Adrenal gland (tissue), 12 donors: Measurements from ENCODE around the gene NAT14. TPM values are rescaled to one million over a fixed set of nuclear protein-coding genes. Genes with fewer than 3 reads are reported as not detected.

Experiments used
- DNase-seq, 7 donors: peaks; one replicate each; pipeline ENCODE4 v3.0.0-alpha.2; 2019 to 2020
- H3K27ac ChIP-seq, 5 donors: fragments of 200-600 bp; sonication (generic) in 4 of 5; 1 replicate in 3 of 5; 2 replicates in 2 of 5; pipeline versions ENCODE4 v1.5.1 to v1.8.0; 2016 to 2020; ENCODE audit warnings: mild to moderate bottlenecking in 1 of 5
- H3K27me3 ChIP-seq: fragments of 200-600 bp; 2 replicates; pipeline ENCODE4 v1.8.0; 2021
- H3K36me3 ChIP-seq, 2 donors: fragments of 200-600 bp; replicated peaks in 1 of 2; 1 replicate in 1 of 2; 2 replicates in 1 of 2; pipeline versions ENCODE4 v1.5.1 to v1.8.0; 2018 to 2022
- H3K4me1 ChIP-seq, 2 donors: fragments of 200-600 bp; replicated peaks in 1 of 2; 1 replicate in 1 of 2; 2 replicates in 1 of 2; pipeline versions ENCODE4 v1.5.1 to v1.8.0; 2018 to 2021
- H3K4me3 ChIP-seq, 4 donors: fragments of 200-600 bp; sonication (generic) in 3 of 4; one replicate each; pipeline ENCODE4 v1.5.1; 2016 to 2018
- H3K9me3 ChIP-seq, 3 donors: fragments of 200-600 bp; sonication (generic) in 1 of 3; replicated peaks in 1 of 3; 1 replicate in 2 of 3; 2 replicates in 1 of 3; pipeline versions ENCODE4 v1.5.1 to v1.8.0; 2016 to 2021
- CTCF ChIP-seq, 6 experiments: fragments of 450-650 bp in 4 of 6; fragments of 200-600 bp in 2 of 6; sonication (generic) in 1 of 6; IDR thresholded peaks; 1 replicate in 5 of 6; 2 replicates in 1 of 6; pipeline versions ENCODE4 v1.5.1 to v1.8.0; 2016 to 2021; ENCODE audit warnings: antibody characterized with exemption in 6 of 6, mild to moderate bottlenecking in 2 of 6, moderate library complexity in 1 of 6
- POLR2A ChIP-seq, 2 donors: fragments of 450-650 bp; IDR thresholded peaks; one replicate each; pipeline ENCODE4 v1.6.1; 2017; ENCODE audit warnings: antibody characterized with exemption in 2 of 2, mild to moderate bottlenecking in 2 of 2, moderate library complexity in 1 of 2
- WGBS, 4 donors: extraction: QIAGEN DNeasy Blood & Tissue Kit in 2 of 4; methylation state at CpG; one replicate each; pipeline versions ENCODE4 v1.1.5 to v1.1.7; 2013 to 2017; 5-methylcytosine and 5-hydroxymethylcytosine counted together
- intact Hi-C, 2 donors: fragments of 100-400 bp; cut with DNase I; formaldehyde crosslinking; loops; one replicate each; pipeline versions ENCODE4 v1.14.1 to v1.15.0; 2022 to 2023
- polyA plus RNA-seq, 3 donors: library from polyadenylated mRNA; stranded (reverse); fragments of 200-250 nt in 2 of 3; fragments of 350-450 nt in 1 of 3; fragmentation: Illumina TruSeq in 1 of 3; extraction: RNeasy Lipid Tissue Mini Kit (QIAGEN cat#74804) in 1 of 3; gene quantifications; one replicate each; pipeline ENCODE4 v1.2.3, GENCODE V29; 2013 to 2014
- total RNA-seq, 9 donors: library from RNA; depleted of rRNA in 4 of 9; stranded (reverse); fragments of >200 nt in 4 of 9; fragments of 120-200 nt in 1 of 9; fragmentation: NEBNext Ultra II Directional in 1 of 9; extraction: Animal tissue kit (Norgen Biotek cat#: 25700) in 1 of 9; gene quantifications; one replicate each; pipeline versions ENCODE4 v1.1.0 to v1.2.4, GENCODE V29; 2013 to 2023
- donor health status: healthy with polysubstance abuse.
- donor health status: Bipolar disorder and iron deficiency.
- donor health status: DM: yes; HTN: yes; CAD: no.
- donor health status: DM: no; HTN: no; CAD: no.
- donor health status: DM: no; HTN: no; CAD: no.
- donor health status: DM: yes; HTN: yes; CAD: no.

Gene NAT14
- total and polyA plus RNA-seq, 12 donors = 4.9 to 108 (median 18.7) TPM

GRCh38 chr19:55486043-55486970 lies 1.3 kb downstream of the NAT14 start:
- peak overlapping the region in 1 of 4 donors; percentile 5 for H3K4me3 ChIP-seq
- intact Hi-C loops = no loop called here
- H3K27me3 ChIP-seq = no peaks in the 10 kb centered on the region
- DNase-seq = peak in 6 of 7 donors; percentile 55 to 68 (median 60)
- TF ChIP-seq POLR2A (IDR thresholded peaks at IDR 0.05) (no peak), CTCF (IDR thresholded peaks at IDR 0.05) (peak; percentile 8 to 41 (median 33))
- 40 to 49% (median 42%) methylated on average over 12 to 53 of the region's 53 CpGs for WGBS, 4 donors
- H3K27ac ChIP-seq = peak overlapping the region; percentile 76 to 97 (median 93)
- H3K4me1 ChIP-seq = peaks cover 38 to 39% of the 10 kb centered on the region in 2 donors
- peaks cover 0 to 15% of the 10 kb centered on the region in 2 donors for H3K36me3 ChIP-seq
- no peaks in the 10 kb centered on the region for H3K9me3 ChIP-seq

- Histone ChIP-seq H3K27me3 (no peaks in the 10 kb centered on the region), H3K4me3 (peak overlapping the region in 1 of 4 donors; percentile 5), H3K27ac (peak overlapping the region; percentile 76 to 97 (median 93)), H3K4me1 (peaks cover 38 to 39% of the 10 kb centered on the region in 2 donors), H3K36me3 (peaks cover 0 to 11% of the 10 kb centered on the region in 2 donors), H3K9me3 (no peaks in the 10 kb centered on the region)
- WGBS, 4 donors = 22 to 25% (median 23%) methylated on average over 16 to 27 of the region's 27 CpGs
- DNase-seq = peak; percentile 83 to 97 (median 88)
- TF ChIP-seq CTCF (IDR thresholded peaks at IDR 0.05) = no peak
- peak in 1 of 2 donors; percentile 60 for TF ChIP-seq POLR2A (IDR thresholded peaks at IDR 0.05)
- intact Hi-C loops = no loop called here
Observed at GRCh38 chr19:55486971-55487923, 2.3 kb downstream of the NAT14 start.

GRCh38 chr19:55487924-55488687 lies 3.1 kb downstream of the NAT14 start, which contains the start of gene SSC5D:
SSC5D (plus strand) TSS chr19:55488436; CDS start chr19:55488590, 154 bp downstream.
- peak within 1 kb of the TSS in 1 of 4 donors; percentile 5 for H3K4me3 ChIP-seq
- no peaks in the 10 kb centered on the region for H3K27me3 ChIP-seq
- H3K4me1 ChIP-seq = peaks cover 38 to 39% of the 10 kb centered on the region in 2 donors
- H3K27ac ChIP-seq = peak within 1 kb of the TSS; percentile 76 to 97 (median 93)
- H3K9me3 ChIP-seq = no peaks in the 10 kb centered on the region
- no peak for TF ChIP-seq POLR2A (IDR thresholded peaks at IDR 0.05)
- DNase-seq = peak in 5 of 7 donors; percentile 32 to 60 (median 47)
- 3 to 26% (median 8%) methylated on average over 7 to 20 of the region's 21 CpGs for WGBS, 4 donors
- H3K36me3 ChIP-seq = peaks cover 0 to 4% of the 10 kb centered on the region in 2 donors
- intact Hi-C loops = no loop called here
